Measurements from ENCODE around the gene HRAS. TPM values are rescaled to one million over a fixed set of nuclear protein-coding genes. Genes with fewer than 3 reads are reported as not detected.
A peak's percentile ranks its signal among the peaks of the same experiment; 100 is the strongest.
"Not testable (repeated sequence)": the region's sequence is repeated elsewhere in the genome, so short reads cannot be mapped to it uniquely, and the experiment has no call there.

HRAS gene
- total RNA-seq, 1 experiment from 2014 or later = 47.2 TPM

DNA sequence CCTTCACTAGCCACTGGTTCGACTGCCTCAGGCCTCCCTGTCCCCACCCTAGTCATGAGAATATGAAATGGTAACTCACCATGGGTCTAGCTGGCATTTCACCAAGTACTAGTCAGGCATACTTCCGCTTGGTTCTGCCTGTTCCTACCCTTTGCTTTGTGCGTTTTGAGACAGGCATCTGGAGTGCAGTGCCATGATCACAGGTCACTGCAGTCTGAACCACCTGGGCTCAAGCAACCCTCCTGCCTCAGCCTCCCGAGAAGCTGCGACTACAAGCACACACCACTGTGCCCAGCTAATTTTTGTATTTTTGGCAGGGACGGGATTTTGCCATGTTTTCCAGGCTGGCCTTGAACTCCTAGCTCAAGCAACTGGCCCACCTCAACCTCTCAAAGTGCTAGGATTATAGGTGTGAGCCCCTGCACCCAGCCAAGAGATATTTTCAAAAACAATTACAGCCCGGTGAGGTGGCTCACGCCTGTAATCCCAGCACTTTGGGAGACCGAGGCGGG is 14.1 kb downstream of the HRAS start:
- no peak overlapping the region for H3K27ac ChIP-seq
- H3K4me2 ChIP-seq = no peak overlapping the region
- H3F3A ChIP-seq (ENCODE audit: insufficient read depth, low read depth) = no peaks in the 10 kb centered on the region
- CTCF ChIA-PET = no interaction called here
- TF ChIP-seq CTCF (conservative IDR thresholded peaks at IDR 0.05) (no peak), EZH2 (IDR thresholded peaks at IDR 0.05; ENCODE audit: low read depth) (no peak)
- intact Hi-C loops (cut with micrococcal nuclease; ENCODE audit: unreplicated experiment) = no loop called here
- H3K4me3 ChIP-seq = no peak overlapping the region
- POLR2A ChIA-PET (ENCODE audit: unreplicated experiment) = interaction anchor here (0.7 kb wide), 1 partner anchor 107 kb away, joined by 5 read pairs; the partner anchor contains the start of gene SIGIRR
- H3K27me3 ChIP-seq (ENCODE audit: insufficient read depth, low read depth) = no peaks in the 10 kb centered on the region
- no peaks in the 10 kb centered on the region for H3K79me2 ChIP-seq (ENCODE audit: low read depth)
- H3K36me3 ChIP-seq (ENCODE audit: low read depth) = no peaks in the 10 kb centered on the region
- BruUV-seq (replicated peaks) = no TSS peak
- H2AFZ ChIP-seq = no peak overlapping the region
- no peaks in the 10 kb centered on the region for H3K4me1 ChIP-seq (replicated peaks; ENCODE audit: insufficient read depth)
- no peaks in the 10 kb centered on the region for H3K9me3 ChIP-seq (ENCODE audit: insufficient read depth, low read depth)
- no peaks in the 10 kb centered on the region for H4K20me1 ChIP-seq (ENCODE audit: insufficient read depth)
- H3K9me2 ChIP-seq (ENCODE audit: insufficient read depth) = no peaks in the 10 kb centered on the region
- no peak for DNase-seq

DNA sequence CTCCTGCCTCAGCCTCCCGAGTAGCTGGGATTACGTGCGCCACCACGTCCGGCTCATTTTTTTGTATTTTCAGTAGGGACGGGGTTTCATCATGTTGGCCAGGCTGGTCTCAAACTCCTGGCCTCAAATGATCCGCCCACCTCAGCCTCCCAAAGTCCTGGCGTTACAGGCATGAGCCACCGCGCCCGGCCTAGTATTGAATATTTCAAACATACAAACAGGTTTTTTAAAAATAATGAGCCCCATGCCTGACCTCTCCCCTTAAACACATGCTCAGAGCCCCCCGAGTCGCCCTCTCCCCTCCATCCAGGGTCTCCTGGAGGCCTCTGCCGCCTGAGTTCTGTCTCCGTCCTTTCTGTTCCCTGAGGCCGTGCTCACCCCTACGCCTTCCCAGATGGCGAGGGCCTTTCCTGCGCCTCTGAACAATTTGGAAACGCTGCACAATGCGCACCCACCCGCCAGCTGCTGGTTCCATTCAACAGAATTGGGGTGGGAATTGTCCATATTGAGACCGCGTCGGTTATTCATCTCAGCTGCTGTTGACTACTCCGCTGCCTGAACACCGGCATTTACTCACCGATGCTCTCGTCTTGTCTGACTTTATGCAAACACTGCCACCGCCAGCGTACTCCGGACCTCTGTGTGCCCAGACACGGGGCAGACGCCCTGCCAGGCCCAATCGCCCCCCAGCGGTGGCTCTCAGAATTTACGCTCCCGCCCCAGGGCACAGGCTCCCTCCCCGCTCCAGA is 14.8 kb downstream of the HRAS start:
- H3K4me1 ChIP-seq (replicated peaks; ENCODE audit: insufficient read depth) = no peaks in the 10 kb centered on the region
- no peaks in the 10 kb centered on the region for H3K9me3 ChIP-seq (ENCODE audit: insufficient read depth, low read depth)
- TF ChIP-seq EZH2 (IDR thresholded peaks at IDR 0.05; ENCODE audit: low read depth) = no peak
- TF ChIP-seq CTCF (conservative IDR thresholded peaks at IDR 0.05) = no peak
- H4K20me1 ChIP-seq (ENCODE audit: insufficient read depth) = no peaks in the 10 kb centered on the region
- H3K79me2 ChIP-seq (ENCODE audit: low read depth) = no peaks in the 10 kb centered on the region
- H3K4me2 ChIP-seq = no peak overlapping the region
- no peak overlapping the region for H2AFZ ChIP-seq
- H3F3A ChIP-seq (ENCODE audit: insufficient read depth, low read depth) = no peaks in the 10 kb centered on the region
- no peaks in the 10 kb centered on the region for H3K27me3 ChIP-seq (ENCODE audit: insufficient read depth, low read depth)
- no peak overlapping the region for H3K4me3 ChIP-seq
- no peaks in the 10 kb centered on the region for H3K9me2 ChIP-seq (ENCODE audit: insufficient read depth)
- intact Hi-C loops (cut with micrococcal nuclease; ENCODE audit: unreplicated experiment) = no loop called here
- POLR2A ChIA-PET (ENCODE audit: unreplicated experiment) = no interaction called here
- CTCF ChIA-PET = interaction anchor here (0.7 kb wide), 1 partner anchor 1026 kb away, joined by 4 read pairs; no protein-coding TSS in a partner anchor
- H3K27ac ChIP-seq = no peak overlapping the region
- BruUV-seq (replicated peaks) = no TSS peak
- DNase-seq = no peak
- H3K36me3 ChIP-seq (ENCODE audit: low read depth) = no peaks in the 10 kb centered on the region

- peak; percentile 73 for TF ChIP-seq CTCF (conservative IDR thresholded peaks at IDR 0.05)
- no peak for TF ChIP-seq EZH2 (IDR thresholded peaks at IDR 0.05; ENCODE audit: low read depth)
- Histone ChIP-seq H3K36me3 (ENCODE audit: low read depth) (no peaks in the 10 kb centered on the region), H4K20me1 (ENCODE audit: insufficient read depth) (no peaks in the 10 kb centered on the region), H3K4me3 (peak overlapping the region; percentile 32; the same call in 1 of the 2 replicates), H2AFZ (no peak overlapping the region), H3K4me1 (replicated peaks; ENCODE audit: insufficient read depth) (no peaks in the 10 kb centered on the region), H3K9me3 (ENCODE audit: insufficient read depth, low read depth) (no peaks in the 10 kb centered on the region), H3K9me2 (ENCODE audit: insufficient read depth) (no peaks in the 10 kb centered on the region), H3K27me3 (ENCODE audit: insufficient read depth, low read depth) (no peaks in the 10 kb centered on the region), H3K79me2 (ENCODE audit: low read depth) (no peaks in the 10 kb centered on the region), H3F3A (ENCODE audit: insufficient read depth, low read depth) (no peaks in the 10 kb centered on the region), H3K27ac (peak overlapping the region; percentile 71), H3K4me2 (peak overlapping the region; percentile 61)
- CTCF ChIA-PET = interaction anchor here (0.6 kb wide), 2 partner anchors 259 to 620 kb away, joined by 4 to 11 read pairs; no protein-coding TSS in a partner anchor
- no TSS peak for BruUV-seq (replicated peaks)
- intact Hi-C loops (cut with micrococcal nuclease; ENCODE audit: unreplicated experiment) = loop anchor here (5.0 kb wide), 1 partner anchor 126 kb away; the partner anchor contains the start of gene PKP3
- peak; percentile 88 to 92 for DNase-seq
- POLR2A ChIA-PET (ENCODE audit: unreplicated experiment) = no interaction called here
These were observed 16.7 kb downstream of the HRAS start for GRCh38 chr11:518463-519202.

DNA sequence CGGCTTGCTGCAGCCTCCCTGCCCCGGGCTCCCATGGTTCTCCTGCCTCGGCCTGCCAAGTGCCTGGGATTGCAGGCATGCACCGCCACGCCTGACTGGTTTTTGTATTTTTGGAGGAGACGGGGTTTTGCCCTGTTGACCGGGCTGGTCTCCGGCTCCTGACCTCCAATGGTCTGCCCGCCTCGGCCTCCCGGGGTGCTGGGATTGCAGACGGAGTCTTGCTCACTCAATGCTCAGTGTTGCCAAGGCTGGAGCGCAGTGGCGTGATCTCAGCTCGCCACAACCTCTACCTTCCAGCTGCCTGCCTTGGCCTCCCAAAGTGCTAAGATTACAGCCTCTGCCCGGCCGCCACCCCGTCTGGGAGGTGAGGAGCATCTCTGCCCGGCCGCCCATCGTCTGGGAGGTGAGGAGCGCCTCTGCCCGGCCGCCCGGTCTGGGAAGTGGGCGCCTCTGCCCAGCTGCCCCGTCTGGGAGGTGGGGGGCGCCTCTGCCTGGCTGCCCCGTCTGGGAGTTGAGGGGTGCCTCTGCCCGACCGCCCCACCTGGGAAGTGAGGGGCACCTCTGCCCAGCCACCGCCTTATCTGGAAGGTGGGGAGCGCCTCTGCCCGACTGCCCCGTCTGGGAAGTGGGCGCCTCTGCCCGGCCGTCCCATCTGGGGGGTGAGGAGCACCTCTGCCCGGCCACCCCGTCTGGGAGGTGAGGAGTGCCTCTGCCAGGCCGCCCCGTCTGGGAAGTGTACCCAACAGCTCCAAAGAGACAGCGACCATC is 18.3 kb downstream of the HRAS start:
- BruUV-seq (replicated peaks); H3K9me3 ChIP-seq (ENCODE audit: insufficient read depth, low read depth); H4K20me1 ChIP-seq (ENCODE audit: insufficient read depth); CTCF ChIA-PET; H2AFZ ChIP-seq; H3K4me2 ChIP-seq; H3K27ac ChIP-seq; H3K36me3 ChIP-seq (ENCODE audit: low read depth); DNase-seq; H3K9me2 ChIP-seq (ENCODE audit: insufficient read depth); POLR2A ChIA-PET (ENCODE audit: unreplicated experiment); H3K4me3 ChIP-seq; H3K79me2 ChIP-seq (ENCODE audit: low read depth); H3K27me3 ChIP-seq (ENCODE audit: insufficient read depth, low read depth); H3K4me1 ChIP-seq (replicated peaks; ENCODE audit: insufficient read depth); H3F3A ChIP-seq (ENCODE audit: insufficient read depth, low read depth): not testable (repeated sequence)
- intact Hi-C loops (cut with micrococcal nuclease; ENCODE audit: unreplicated experiment) = loop anchor here (5.0 kb wide), 1 partner anchor 125 kb away; the partner anchor contains the start of gene PKP3
